ENCODE data around the gene DGCR2. TPM values are rescaled to one million over a fixed set of nuclear protein-coding genes. Genes with fewer than 3 reads are reported as not detected.

The DGCR2 gene
- total and polyA plus RNA-seq, 2 of the 8 experiments (the other 6 are each of a cell fraction or from before 2014, with no cell fraction given) = 42.3 to 62.2 TPM

GRCh38 chr22:19086896-19087295, 35.3 kb downstream of the DGCR2 start (continued):
- TF ChIP-seq ATF3 (IDR thresholded peaks at IDR 0.05; ENCODE audit: insufficient read depth, low read depth, low read length) (no peak), CBX5 (IDR thresholded peaks at IDR 0.05; ENCODE audit: low read depth, low read length) (no peak), HDAC6 (IDR thresholded peaks at IDR 0.05; ENCODE audit: low read depth, low read length) (no peak), KDM4A (IDR thresholded peaks at IDR 0.05; ENCODE audit: low read depth, low read length, severe bottlenecking) (no peak), BRCA1 (IDR thresholded peaks at IDR 0.05; ENCODE audit: low read depth, low read length) (no peak), SIRT6 (IDR thresholded peaks at IDR 0.05; ENCODE audit: low read length) (no peak)

Data from H1 (cell line).